KOPT-K1 (cell line): ENCODE data around the gene OR7C2.
"Not testable (repeated sequence)": the region's sequence is repeated elsewhere in the genome, so short reads cannot be mapped to it uniquely, and the experiment has no call there.

Experiments used
- H3K27ac ChIP-seq: fragments of 200-600 bp; sonication (generic); 2 replicates; pipeline ENCODE4 v1.5.1; 2016; ENCODE audit warnings: antibody characterized with exemption, mild to moderate bottlenecking, low read depth, low read length; ENCODE audit not compliant: poor library complexity, severe bottlenecking
- H3K36me3 ChIP-seq: fragments of 200-600 bp; sonication (generic); 2 replicates; pipeline ENCODE4 v1.5.1; 2017; ENCODE audit warnings: antibody characterized with exemption, mild to moderate bottlenecking, low read length, moderate library complexity; ENCODE audit not compliant: insufficient read depth
- H3K9me3 ChIP-seq: fragments of 200-600 bp; sonication (generic); 2 replicates; pipeline ENCODE4 v1.5.1; 2017; ENCODE audit warnings: antibody characterized with exemption, low read length, mild to moderate bottlenecking; ENCODE audit not compliant: insufficient read depth, poor library complexity, severe bottlenecking

The OR7C2 gene

DNA sequence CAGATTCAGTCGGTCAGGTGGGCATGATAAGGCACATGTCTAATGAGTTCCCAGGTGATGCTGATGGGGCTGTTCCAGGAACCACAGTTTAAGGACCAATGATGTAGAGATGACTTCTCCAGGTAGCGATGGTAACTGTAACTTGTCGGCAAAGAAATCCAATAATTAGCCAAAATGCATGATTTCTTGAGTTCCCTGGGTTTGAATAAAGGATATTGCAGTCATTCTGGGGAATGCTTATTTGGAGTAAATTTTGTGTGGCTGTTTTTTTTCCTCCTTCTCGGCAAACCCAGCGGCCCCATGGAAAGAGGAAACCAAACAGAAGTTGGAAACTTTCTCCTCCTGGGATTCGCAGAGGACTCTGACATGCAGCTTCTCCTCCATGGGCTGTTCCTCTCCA is at the start of gene OR7C2:
Gene OR7C2, plus strand, starts transcription at position 301 of the 400 bp plus-strand sequence. Its CDS starts 0 bp downstream, at position 301.
- no peaks in the 10 kb centered on the region for H3K36me3 ChIP-seq
- no peaks in the 10 kb centered on the region for H3K9me3 ChIP-seq

GRCh38 chr19:14901675-14902260 is 39.5 kb upstream of the OR7C2 start:
- no peaks in the 10 kb centered on the region for H3K9me3 ChIP-seq
- H3K27ac ChIP-seq: no peak overlapping the region
- H3K36me3 ChIP-seq: no peaks in the 10 kb centered on the region

More for the DNA sequence above, at the start of gene OR7C2:
- no peak within 1 kb of the TSS for H3K27ac ChIP-seq

DNA sequence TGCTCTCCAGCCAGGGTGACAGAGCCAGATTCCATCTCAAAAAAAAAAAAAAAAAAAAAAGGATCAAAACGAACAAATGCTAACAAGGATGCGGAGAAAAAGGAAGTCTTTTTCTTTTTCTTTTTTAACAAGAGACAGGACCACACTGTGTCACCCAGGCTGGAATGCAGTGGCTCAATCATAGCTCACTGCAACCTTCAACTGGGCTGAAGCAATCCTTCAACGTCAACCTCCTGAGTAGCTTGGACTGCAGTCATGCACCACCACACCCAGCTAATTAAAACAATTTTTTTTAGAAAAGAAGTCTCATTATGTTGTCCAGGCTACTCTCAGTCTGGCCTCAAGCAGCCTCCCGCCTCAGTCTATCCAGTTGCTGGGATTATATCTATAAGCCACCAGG is 34.6 kb upstream of the OR7C2 start:
- Histone ChIP-seq H3K36me3 (no peaks in the 10 kb centered on the region), H3K9me3 (no peaks in the 10 kb centered on the region), H3K27ac (no peak overlapping the region)

GRCh38 chr19:14915116-14915515 is 26.2 kb upstream of the OR7C2 start:
- Histone ChIP-seq H3K9me3 (peaks cover 13% of the 10 kb centered on the region), H3K36me3 (no peaks in the 10 kb centered on the region)

DNA sequence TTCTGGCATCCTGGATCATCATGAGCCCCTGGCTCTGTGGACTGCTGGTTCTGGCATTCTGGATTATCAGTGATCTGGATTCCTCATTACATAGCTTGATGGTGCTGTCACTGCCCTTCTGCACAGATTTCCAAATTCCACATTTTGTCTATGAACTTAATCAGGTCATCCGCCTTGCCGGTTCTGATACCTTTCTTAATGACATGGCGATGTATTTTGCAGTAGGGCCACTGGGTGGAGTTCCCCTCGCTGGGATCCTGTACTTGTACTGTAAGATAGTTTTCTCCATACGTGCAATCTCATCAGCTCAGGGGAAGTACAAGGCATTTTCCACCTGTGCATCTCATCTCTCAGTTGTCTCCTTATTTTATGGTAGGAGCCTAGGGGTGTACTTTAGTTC is 24.4 kb upstream of the OR7C2 start:
- Histone ChIP-seq H3K27ac (no peak overlapping the region), H3K9me3 (peaks cover 13% of the 10 kb centered on the region), H3K36me3 (no peaks in the 10 kb centered on the region)

More at GRCh38 chr19:14915116-14915515, 26.2 kb upstream of the OR7C2 start:
- no peak overlapping the region for H3K27ac ChIP-seq

DNA sequence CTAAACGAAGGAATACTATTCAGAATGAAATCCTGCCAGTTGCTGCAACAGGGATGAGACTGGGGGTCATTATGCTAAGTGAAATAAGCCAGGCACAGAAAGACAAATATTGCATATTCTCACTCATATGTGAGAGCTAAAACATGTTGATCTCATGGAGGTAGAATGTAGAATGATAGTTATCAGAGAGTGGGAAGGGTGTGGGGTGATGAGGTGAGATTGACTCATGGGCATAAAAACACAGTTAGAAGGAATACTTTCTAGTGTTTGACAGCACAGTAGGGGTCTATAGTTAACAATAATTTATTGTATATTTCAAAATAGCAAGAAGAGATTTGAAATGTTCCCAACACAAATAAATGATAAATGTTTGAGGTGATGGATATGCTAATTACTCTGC is 7.8 kb upstream of the OR7C2 start:
- Histone ChIP-seq H3K27ac (no peak overlapping the region), H3K9me3 (no peaks in the 10 kb centered on the region), H3K36me3 (no peaks in the 10 kb centered on the region)

DNA sequence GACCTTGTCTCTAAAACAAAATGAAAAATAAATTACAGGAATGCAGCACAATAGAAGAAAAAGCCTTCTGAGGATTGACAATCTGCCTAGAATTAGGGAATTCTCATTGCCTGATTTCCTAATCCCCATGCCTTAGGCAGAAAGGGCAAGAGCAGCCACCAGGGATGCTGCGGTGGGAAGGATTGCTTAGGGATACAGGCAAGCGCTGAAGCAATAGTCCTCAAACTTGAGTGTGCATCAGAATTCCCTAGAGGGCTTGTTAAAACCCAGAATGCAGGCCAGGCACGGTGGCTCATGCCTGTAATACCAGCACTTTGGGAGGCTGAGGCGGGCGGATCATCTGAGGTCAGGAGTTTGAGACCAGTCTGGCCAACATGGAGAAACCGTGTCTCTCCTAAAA is 1.0 kb upstream of the OR7C2 start:
- no peaks in the 10 kb centered on the region for H3K9me3 ChIP-seq
- no peaks in the 10 kb centered on the region for H3K36me3 ChIP-seq
- no peak overlapping the region for H3K27ac ChIP-seq

GRCh38 chr19:14943601-14944000 is 2.3 kb downstream of the OR7C2 start:
- Histone ChIP-seq H3K9me3 (no peaks in the 10 kb centered on the region), H3K27ac (no peak overlapping the region), H3K36me3 (no peaks in the 10 kb centered on the region)

- no peaks in the 10 kb centered on the region for H3K36me3 ChIP-seq
- no peaks in the 10 kb centered on the region for H3K9me3 ChIP-seq
- no peak overlapping the region for H3K27ac ChIP-seq
Measured at GRCh38 chr19:14944456-14944855, 3.2 kb downstream of the OR7C2 start.

DNA sequence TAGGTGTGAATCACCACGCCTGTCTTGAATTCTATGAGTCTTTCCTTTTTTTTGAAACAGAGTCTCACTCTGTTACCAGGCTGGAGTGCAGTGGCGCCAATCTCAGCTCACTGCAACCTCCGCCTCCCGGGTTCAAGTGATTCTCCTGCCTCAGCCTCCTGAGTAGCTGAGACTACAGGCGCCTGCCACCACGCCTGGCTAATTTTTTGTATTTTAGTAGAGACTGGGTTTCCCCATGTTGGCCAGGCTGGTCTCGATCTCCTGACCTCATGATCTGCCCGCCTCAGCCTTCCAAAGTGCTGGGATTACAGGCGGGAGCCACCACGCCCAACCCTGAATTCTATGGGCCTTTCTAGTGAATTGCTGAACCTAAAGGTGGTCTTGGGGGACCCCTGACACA is 8.1 kb downstream of the OR7C2 start:
- H3K9me3 ChIP-seq, H3K27ac ChIP-seq, H3K36me3 ChIP-seq: not testable (repeated sequence)

- no peaks in the 10 kb centered on the region for H3K9me3 ChIP-seq
- H3K36me3 ChIP-seq: no peaks in the 10 kb centered on the region
Measured at GRCh38 chr19:14949876-14950275, 8.6 kb downstream of the OR7C2 start.

GRCh38 chr19:14950421-14950820 is 9.1 kb downstream of the OR7C2 start:
- H3K27ac ChIP-seq: no peak overlapping the region
- H3K9me3 ChIP-seq: no peaks in the 10 kb centered on the region
- no peaks in the 10 kb centered on the region for H3K36me3 ChIP-seq

More at GRCh38 chr19:14949876-14950275, 8.6 kb downstream of the OR7C2 start:
- no peak overlapping the region for H3K27ac ChIP-seq

- H3K27ac ChIP-seq: no peak overlapping the region
- no peaks in the 10 kb centered on the region for H3K36me3 ChIP-seq
- H3K9me3 ChIP-seq: peaks cover 4% of the 10 kb centered on the region
Measured at GRCh38 chr19:14952767-14953166, 11.5 kb downstream of the OR7C2 start.

DNA sequence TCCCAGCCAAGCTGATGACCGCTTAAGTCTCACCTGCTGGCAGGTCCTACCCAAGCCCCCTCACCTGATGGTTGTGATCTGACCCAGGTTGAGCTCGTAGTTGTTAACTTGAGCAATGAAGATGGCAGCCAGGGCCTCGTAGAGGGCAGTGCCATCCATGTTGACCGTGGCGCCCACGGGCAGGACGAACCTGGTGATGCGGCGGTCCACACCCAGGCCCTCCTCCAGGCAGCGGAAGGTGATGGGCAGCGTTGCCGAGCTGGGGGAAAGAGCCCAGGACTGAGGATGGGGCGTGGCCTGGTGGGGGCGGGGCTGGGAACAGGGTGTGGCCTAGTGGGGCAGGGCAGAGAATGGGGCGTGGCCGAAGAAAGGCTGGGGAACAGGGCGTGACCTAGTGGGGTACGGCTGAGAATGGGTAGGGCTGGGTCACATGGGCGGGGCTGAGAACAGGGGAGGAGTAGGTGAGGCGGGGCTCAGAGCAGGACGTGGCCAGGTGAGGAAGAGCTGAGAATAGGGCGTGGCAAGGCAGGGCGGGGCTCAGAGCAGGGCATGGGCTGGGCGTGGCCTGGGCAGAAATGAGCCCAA is 12.9 kb downstream of the OR7C2 start:
- Histone ChIP-seq H3K9me3 (peaks cover 12% of the 10 kb centered on the region), H3K27ac (no peak overlapping the region), H3K36me3 (no peaks in the 10 kb centered on the region)

DNA sequence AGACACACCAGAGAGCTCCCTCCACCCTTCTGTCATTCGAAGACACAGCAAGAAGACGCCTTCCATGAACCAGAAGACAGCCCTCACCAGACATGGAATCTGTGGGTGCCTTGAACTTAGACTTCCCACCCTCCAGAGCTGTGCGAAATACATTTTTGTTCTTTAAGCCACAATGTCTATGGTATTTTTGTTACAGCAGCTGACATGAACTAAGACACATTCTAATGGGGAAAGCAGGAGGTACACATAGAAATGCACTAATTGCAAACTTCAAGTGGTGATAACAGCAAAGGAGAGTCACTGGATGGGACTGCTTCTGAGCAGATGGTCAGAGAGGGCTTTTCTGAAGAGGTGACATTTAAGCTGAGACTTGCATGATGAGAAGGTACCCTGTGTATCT is 16.2 kb downstream of the OR7C2 start:
- Histone ChIP-seq H3K27ac (no peak overlapping the region), H3K9me3 (peaks cover 18% of the 10 kb centered on the region), H3K36me3 (no peaks in the 10 kb centered on the region)

GRCh38 chr19:14959263-14959662 is 18.0 kb downstream of the OR7C2 start:
- no peak overlapping the region for H3K27ac ChIP-seq
- no peaks in the 10 kb centered on the region for H3K36me3 ChIP-seq
- peaks cover 18% of the 10 kb centered on the region for H3K9me3 ChIP-seq
